GM19463 (cell line): ENCODE measurements around the gene AGBL4.
"Not testable (repeated sequence)": the region's sequence is repeated elsewhere in the genome, so short reads cannot be mapped to it uniquely, and the experiment has no call there.

ENCODE experiments used
- ATAC-seq: cut with Tn5 transposase; IDR thresholded peaks from one replicate; pipeline ENCODE4 v1.9.1; 2021; ENCODE audit warnings: mild to moderate bottlenecking, moderate library complexity; ENCODE audit not compliant: unreplicated experiment

Gene AGBL4

DNA sequence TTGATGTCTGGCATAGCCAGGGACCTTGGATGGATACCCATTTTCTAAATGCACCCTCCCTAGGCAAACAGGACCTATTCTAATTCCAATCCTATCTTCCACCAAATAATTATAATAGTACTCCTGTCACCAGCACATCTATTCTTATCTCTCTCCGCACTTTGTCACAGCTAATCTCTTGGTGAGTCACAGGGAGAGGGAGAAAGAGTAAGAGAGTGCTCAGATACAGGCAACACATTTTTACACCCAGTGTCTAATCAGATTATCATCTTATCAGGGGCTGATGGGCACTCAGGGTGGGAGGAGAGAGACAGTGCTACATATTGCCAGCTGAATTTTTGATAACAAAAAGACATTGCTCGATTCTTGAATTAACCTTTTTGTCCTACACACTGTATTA, 972.1 kb downstream of the AGBL4 start:
- ATAC-seq: no peak

DNA sequence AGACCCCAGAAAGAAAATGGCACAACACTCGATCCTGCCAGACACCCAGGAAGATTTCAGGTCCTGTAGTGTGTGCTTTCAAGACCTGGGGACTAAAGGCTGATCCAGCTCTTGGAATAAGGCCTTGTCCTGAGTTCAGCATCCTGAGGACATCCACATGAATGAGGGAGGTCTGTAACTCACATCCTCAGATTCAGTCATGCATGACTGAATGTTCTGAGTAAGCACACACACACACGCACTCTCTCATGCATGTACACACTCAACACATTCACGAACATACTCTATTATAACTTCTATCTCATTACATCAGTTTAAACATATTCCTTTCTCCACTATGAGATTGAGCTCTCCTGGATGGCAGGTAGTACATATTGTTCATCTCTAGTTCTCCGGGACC, 973.7 kb downstream of the AGBL4 start:
- no peak for ATAC-seq

DNA sequence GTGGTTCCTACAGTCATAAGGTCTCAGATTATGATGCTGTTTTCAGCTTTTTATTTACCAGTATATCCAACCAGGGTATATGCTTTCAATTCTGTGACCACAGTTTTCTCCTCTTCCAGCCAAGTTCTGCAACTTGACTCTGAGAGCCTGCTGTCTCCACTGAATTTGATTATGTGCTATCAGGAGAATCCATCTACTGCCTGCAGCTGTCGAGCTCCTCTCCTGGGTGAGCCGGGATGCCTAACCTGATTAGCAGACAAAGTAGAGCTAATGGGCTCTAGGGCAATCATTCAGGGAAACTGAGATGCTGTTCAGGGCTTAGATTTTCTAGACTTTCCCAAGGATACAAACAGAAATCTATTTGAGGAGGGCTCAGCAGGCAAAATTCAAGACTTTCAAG, 975.6 kb downstream of the AGBL4 start:
- ATAC-seq: no peak

DNA sequence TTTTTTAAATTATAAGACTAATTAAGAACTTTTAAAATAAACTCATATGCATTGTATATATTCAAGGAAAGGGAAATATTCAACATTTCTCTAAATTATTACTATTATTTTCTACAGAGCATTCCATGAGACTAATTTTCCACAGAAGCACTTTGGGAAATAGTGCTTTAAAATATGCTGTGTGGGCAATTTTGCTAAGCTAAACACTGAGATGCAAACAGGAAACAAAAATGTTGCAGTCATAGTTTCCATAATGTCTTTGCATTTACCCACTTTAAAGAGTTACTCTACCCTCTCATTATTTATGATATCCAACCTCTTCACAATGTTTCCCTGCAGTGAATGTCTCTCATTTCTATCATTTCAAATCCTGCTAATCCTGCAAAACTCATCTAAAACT, 977.4 kb downstream of the AGBL4 start:
- ATAC-seq: no peak

DNA sequence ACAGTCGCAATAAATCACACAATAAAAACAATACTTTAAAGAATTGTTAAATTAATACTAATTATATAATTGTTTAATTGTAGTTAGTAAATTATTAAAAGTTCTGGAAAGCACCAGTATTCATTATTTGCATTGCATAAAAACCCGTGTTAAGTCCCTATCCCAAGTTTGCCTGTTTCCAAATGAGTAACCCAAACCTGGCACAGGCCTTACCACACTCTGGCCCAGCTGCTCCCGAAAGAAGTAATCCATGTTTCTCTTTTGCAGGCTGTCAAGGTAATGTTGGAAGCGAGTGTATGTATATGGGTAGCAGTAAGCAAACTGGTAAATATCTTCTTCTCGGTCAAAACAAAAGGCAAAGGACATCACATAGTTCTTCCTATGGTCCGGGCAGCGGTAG, 978.4 kb downstream of the AGBL4 start:
- no peak for ATAC-seq

DNA sequence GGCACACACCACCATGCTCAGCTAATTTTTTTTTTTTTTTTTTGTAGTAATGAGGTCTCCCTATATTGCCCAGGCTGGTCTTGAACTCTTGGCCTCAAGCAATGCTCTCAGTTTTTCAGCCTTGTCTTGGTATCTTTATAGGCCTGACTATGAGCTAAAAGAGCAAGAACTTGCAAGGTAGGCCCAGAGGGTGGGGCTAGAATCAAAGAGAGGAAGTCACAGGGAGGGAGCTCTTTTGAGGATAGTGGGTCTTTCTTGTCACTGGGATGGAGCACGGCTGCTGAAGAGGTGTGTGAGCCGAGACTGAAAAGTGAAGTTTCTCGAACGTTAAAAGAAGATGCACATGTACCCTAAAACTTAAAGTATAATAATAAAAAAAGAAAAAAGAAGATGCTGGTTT, 987.1 kb downstream of the AGBL4 start:
- no peak for ATAC-seq

DNA sequence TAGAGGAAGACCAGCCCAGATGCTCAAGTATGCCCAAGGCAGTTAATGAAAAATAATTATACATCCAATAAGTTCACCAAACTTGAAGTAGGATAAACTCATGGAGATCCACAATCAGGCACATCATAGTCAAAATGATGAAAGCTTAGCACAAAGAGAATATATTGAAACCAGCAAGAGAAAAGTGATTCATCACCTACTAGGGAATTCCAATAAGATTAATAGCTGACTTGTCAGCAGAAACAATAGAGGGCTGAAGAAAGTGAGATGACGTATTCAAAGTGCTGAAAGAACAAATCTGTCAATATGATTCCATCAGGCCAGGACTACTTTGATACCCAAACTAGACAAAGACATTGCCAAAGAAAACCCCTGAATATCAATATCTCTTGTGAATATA, 995.4 kb downstream of the AGBL4 start:
- ATAC-seq: no peak

DNA sequence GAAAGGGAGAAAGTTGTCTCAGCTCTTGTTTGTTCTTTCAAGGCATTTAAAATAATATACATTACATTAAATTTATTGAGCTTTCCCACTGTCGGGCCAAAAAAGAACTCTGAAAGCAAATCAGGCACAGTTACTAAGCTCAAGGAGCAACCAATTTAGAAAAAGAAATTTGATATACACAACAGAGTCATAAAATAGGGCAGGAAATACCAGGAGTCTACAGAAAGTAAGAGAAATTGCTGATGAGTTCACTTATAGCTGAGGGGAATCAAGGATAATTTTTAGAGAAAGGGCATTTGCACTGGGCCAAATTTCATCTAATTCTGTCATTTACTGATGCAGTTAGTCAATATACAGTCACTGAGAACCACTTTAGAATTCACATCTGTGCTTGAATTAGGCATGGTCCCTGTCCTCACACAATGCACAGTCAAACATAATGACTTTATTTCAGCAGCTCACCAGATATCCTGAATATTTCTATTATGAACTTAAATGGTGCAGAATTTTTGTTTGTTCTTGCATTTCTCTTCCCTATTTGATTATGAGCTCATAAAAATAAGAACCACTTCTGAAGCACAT, 997.4 kb downstream of the AGBL4 start:
- no peak for ATAC-seq

DNA sequence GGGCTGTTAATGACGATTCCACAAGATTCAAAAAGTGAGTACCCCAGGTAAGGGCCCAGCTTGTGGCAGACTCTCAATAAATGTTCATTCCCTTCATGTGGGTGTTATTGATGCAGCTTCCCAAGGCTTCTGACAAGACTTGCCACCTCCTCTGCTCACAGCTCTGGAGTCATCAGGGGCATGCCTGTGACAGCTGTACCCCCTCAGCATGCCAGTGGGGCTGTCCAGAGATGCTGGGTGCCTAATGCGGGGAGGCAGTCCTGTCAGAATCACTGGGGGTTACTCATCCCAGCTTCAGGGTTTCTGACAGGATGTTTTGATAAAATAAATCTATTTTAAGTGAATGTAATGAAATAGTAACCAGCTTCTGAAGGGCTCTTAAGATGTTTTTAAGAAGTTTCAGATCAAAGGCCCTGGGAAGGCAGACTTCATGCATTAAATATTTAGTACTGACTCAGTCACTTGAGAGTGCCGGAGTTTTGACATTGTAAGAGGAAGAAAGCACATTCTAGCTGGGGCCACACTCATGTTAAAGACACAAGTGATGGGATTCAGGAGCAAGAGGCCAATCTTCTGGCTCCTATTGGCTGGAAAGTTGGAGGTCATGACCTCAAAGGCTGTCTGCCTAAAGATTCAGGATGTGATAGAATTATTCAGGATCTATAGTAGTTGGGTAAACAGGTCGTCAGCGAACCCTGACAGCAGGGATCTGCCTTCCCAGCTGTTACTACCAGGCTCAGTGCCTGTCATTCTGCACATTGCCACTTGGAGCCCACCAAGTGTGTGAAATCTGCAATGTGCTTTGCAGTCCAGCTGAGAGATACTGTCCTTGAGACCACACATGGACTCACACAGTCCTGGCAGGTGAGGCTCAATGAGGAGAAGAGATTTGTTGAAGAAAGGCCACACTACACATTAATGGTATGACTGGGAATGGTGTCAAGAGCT, 1007.5 kb downstream of the AGBL4 start:
- no peak for ATAC-seq

DNA sequence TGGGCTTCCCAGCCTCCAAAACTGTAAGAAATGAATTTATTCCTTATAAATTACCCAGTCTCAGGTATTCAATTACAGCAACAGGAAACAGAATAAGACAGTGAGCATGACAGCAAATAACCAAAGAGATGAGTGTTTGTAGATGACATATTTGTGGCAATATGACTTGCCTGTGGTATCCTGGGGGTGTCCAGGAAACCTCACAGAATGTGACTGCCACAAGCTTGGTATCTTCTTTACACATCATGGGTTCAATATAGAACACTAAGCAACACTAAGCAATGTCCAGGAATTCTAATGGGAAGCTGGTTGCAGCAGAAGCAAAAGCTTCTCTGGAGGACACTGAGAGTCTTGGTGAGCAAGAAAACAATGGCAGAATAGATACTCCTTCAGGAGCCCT, 1010.7 kb downstream of the AGBL4 start:
- ATAC-seq: no peak

DNA sequence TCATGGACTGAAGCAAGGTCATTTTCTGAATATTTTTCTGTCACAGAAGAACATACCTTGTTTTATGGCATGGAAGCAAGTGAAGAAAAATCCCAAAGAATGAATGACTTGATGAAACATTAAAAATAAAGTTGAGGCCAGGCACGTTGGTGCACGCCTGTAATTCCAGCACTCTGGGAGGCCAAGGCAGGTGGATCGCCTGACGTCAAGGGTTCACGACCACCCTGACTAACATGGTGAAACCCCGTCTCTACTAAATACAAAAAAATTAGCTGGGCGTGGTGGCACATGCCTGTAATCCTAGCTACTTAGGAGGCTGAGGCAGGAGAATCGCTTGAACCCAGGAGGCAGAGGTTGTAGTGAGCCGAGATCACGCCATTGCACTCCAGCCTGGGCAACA, 1020.8 kb downstream of the AGBL4 start:
- not testable (repeated sequence) for ATAC-seq

DNA sequence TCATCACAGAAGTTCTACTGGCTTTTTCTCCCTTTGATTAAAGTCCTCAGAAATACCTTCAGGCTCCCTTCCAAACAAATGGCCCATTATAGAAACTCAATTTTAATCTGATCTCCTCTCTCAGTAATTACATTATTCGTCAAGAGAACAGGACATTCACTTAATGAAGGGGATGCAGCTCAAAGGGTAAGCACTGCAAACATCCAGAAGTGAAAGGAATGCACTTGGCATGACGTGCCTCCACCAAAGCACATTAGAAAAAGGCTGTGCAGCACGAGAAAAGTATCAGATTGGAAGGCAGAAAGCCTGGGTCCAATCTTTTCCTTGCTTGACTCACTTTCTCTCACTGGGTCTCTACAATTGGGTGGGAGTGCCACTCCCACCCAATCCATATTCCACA, 1024.4 kb downstream of the AGBL4 start:
- no peak for ATAC-seq

DNA sequence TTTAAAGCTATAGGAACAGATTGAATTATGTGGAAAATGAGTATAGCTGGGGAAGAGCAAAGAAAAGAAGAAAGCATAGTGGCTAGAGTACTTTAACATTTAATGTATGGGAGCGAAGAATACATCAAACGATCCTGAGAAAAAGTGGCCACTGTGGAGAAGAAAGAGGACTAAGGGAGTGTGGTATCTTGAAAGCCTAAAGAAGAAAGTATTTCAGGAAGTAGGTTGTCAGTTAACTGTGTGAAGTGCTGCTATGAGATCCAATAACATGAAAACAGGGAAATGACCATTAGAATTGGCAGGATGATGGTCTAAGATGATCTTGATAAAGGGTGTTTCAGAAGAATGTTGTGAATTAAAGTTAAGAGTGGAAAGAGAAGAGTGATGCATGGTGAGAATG, 1027.4 kb downstream of the AGBL4 start:
- ATAC-seq: no peak

DNA sequence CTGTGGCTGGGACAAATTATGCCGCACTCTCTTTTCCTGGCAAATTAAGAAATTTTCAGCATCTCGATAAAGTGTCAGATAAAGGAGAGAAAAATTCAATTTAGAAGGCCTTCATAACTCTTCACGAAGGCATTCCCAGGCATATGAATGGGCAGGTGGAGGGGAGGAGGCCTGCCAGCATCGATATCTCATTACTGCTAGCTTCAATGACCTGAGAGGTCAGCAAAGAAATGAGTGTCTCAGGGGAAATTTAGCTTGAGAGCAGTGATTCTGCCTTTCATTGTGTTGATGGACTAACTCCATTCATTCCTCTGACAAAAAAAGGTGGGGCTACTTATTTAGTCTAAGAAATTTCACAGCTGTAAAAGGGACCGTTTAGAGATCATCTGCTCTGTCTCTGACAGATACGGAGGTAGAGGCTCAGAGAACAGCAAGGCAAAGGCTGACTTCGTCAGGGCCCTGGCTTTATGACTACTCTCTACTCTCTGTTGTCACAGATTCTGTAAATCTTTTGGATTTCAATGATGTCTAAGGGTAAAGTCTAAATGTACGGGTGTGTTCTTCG, 1035.0 kb downstream of the AGBL4 start:
- no peak for ATAC-seq

DNA sequence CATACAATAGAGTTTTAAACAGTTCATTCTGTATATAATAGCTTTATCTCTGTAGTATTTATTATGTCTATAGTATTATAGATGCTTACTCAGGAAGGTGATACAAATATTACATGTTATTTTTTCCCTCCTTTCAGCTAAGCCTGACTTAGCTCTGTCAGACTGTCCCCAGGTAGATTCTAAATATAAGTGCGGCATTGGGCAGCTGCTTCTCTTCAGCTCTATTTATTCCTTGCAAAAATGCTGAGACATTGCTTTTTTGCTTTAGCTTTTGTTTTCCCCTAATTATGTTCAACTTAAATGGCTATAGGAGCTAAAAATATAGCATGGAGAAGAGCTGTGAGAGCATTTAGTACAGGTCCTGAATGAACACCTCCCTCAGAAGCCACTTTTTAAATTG, 1043.8 kb downstream of the AGBL4 start:
- ATAC-seq: no peak

DNA sequence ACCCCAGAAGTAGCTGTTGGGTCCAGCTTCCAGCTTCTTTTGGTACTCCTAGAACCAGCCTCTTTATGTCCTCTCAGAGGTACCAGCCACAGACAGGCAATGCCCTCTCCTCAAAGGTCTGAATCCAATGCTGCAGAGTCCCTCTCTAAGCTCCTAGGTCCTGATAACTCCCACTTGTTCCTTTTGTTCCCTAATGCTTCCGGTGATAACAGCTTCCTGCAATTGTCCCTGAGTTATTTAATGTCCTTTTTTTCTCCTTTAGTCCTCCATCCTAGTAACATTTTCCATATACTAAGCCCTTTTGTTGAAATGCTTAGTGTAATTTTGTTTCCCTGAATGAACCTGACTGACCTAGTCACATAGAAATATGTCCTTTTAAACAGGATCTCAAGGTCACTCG, 1045.3 kb downstream of the AGBL4 start:
- ATAC-seq: no peak

DNA sequence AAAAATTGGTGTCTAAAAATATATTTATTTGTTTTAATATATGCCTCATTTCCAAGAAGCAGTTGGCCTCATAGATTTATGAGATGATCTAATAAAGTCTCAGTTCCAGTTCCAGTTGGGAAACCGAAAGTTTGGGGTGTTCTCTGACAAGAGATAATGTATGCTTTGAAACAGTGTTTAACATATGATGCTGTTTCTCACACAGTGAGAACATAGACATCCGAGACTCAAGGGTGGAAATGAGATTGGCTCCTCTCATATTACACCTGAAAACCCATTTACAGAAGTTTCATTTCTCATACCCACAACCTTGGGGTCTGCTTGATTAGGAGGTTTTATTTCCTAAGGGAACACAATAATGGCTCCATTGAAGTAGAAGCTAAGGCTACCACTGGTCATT, 1046.5 kb downstream of the AGBL4 start:
- no peak for ATAC-seq

DNA sequence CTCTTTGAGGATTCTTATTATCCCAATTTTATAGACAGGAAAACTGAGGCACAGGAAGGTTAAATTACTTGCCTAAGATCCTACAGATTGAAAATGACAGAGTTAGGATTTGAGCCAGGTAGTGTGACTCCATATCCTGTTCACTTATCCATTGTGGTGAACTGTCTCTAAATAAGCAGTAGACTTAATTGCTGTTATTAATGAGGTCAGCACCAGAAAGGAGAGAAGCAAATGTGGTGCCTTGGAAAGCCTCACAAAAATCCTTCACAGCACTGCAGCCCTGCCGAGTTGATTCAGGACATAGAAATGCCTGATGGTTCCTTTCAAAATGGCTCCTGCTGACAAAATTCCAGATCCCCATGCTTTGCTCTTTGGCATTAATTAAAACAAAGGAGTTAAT, 1053.8 kb downstream of the AGBL4 start:
- no peak for ATAC-seq

DNA sequence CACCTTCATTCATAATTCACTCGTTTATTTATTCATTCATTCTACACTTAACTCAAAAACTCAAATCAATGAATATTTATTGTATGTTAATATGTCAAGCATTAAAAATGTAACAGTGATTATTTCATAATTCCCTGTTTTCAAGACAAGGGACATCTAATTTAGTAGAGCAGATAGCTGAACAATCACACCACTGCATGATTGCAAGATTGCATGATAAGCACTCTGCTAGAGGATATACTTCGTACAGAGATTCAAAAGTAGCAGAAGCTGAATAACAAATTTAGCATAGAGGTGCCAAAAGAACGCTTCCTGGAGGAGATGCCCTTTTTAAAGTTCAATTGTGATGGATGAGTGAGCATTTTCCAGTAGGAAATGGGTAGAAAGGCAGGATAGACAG, 1056.4 kb downstream of the AGBL4 start:
- ATAC-seq: no peak

DNA sequence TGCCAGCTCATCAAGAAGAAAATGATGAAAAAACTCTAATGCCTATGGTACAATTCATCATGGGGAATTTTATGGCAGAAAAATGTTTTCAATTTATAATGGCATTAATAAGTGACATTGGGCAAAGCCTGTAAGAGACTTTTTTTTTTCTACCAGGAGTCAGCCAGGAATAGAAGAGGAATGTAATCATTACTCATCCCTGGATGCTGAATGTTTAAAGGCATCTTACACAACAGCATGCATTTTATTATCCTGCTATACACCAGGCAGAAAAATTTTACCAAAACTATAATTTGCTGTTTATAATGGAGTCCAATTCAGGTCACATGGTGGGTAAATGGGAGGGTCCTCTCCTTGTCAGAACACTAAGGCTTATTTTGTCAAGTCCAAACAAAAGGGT, 1057.2 kb downstream of the AGBL4 start:
- no peak for ATAC-seq

DNA sequence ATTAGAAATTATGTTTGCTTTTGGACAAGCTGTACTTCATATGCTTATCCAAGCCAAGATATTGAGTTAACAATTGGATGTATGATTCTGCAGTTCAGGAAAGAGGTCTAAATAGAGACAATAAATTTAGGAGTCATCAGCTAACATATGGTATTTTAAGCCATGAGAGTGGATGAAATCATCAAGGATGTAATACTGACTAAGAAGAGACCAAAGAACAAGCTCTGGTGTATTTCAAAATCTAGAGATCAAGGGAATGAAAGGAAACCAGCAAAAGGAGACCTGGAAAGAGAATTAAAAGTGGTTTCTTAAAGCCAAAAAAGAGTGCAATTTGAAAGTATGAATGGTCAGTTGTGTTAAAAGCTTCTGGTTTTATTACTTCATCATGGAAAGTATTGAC, 1063.4 kb downstream of the AGBL4 start:
- ATAC-seq: no peak

DNA sequence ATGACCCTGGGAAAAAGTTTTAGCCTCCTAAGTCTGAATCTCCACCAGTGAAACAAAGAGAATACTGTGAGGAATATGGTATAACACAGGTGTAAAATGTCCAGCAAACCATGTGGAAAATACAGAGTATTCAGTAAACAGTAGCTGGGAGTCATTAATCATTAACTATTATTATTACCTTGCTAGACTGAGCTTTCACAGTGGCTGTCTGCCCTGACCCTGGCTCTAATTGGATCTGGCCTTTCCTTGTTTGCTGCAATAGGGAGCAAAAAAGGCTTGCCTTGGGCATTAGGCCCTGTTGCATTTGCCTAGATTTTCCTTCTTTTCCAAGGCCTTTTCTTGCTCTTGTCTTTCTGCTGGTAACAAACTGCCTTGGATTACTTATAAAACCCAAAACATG, 1068.0 kb downstream of the AGBL4 start:
- no peak for ATAC-seq
